Mucosa of stomach (tissue), 1 donor: Measurements from ENCODE around the gene RIF1.
"Not testable (repeated sequence)": the region's sequence is repeated elsewhere in the genome, so short reads cannot be mapped to it uniquely, and the experiment has no call there.

Experiments used
- H3K27me3 ChIP-seq: one replicate; pipeline ENCODE4 v1.7.0; 2013; ENCODE audit warnings: mild to moderate bottlenecking, low read length; ENCODE audit not compliant: control insufficient read depth, insufficient read depth
- H3K36me3 ChIP-seq: one replicate; pipeline ENCODE4 v1.7.0; 2013; ENCODE audit warnings: low read length; ENCODE audit not compliant: control insufficient read depth, insufficient read depth
- H3K4me1 ChIP-seq: one replicate; pipeline ENCODE4 v1.7.0; 2013; ENCODE audit warnings: mild to moderate bottlenecking, low read length; ENCODE audit not compliant: control insufficient read depth, insufficient read depth
- H3K4me3 ChIP-seq: one replicate; pipeline ENCODE4 v1.7.0; 2013; ENCODE audit warnings: low read length
- H3K9ac ChIP-seq: one replicate; pipeline ENCODE4 v1.7.0; 2013; ENCODE audit warnings: mild to moderate bottlenecking, low read length, moderate library complexity
- H3K9me3 ChIP-seq: one replicate; pipeline ENCODE4 v1.7.0; 2013; ENCODE audit warnings: mild to moderate bottlenecking, low read length, moderate library complexity; ENCODE audit not compliant: control insufficient read depth
- donor health status: Pancreatic carcinoma.

RIF1 gene

GRCh38 chr2:151394509-151394908 is 15.2 kb upstream of the RIF1 start:
- no peak overlapping the region for H3K4me3 ChIP-seq
- no peaks in the 10 kb centered on the region for H3K9me3 ChIP-seq
- H3K27me3 ChIP-seq, result no peaks in the 10 kb centered on the region
- H3K36me3 ChIP-seq, result no peaks in the 10 kb centered on the region
- no peak overlapping the region for H3K9ac ChIP-seq
- H3K4me1 ChIP-seq, result no peaks in the 10 kb centered on the region

GRCh38 chr2:151395509-151396374 is 14.0 kb upstream of the RIF1 start:
- H3K4me1 ChIP-seq, result no peaks in the 10 kb centered on the region
- H3K27me3 ChIP-seq, result no peaks in the 10 kb centered on the region
- H3K36me3 ChIP-seq, result no peaks in the 10 kb centered on the region
- H3K9ac ChIP-seq, result no peak overlapping the region
- no peak overlapping the region for H3K4me3 ChIP-seq
- H3K9me3 ChIP-seq, result no peaks in the 10 kb centered on the region

- no peak overlapping the region for H3K4me3 ChIP-seq
- H3K36me3 ChIP-seq, result no peaks in the 10 kb centered on the region
- H3K27me3 ChIP-seq, result no peaks in the 10 kb centered on the region
- no peak overlapping the region for H3K9ac ChIP-seq
- no peaks in the 10 kb centered on the region for H3K4me1 ChIP-seq
- H3K9me3 ChIP-seq, result no peaks in the 10 kb centered on the region
These were observed 9.7 kb upstream of the RIF1 start for GRCh38 chr2:151399981-151400380.

GRCh38 chr2:151401149-151401548 is 8.6 kb upstream of the RIF1 start:
- H3K27me3 ChIP-seq, result no peaks in the 10 kb centered on the region
- H3K9me3 ChIP-seq, result no peaks in the 10 kb centered on the region
- no peaks in the 10 kb centered on the region for H3K4me1 ChIP-seq
- no peak overlapping the region for H3K9ac ChIP-seq
- H3K4me3 ChIP-seq, result no peak overlapping the region
- H3K36me3 ChIP-seq, result no peaks in the 10 kb centered on the region

- H3K36me3 ChIP-seq, result no peaks in the 10 kb centered on the region
- H3K9me3 ChIP-seq, result no peaks in the 10 kb centered on the region
- H3K9ac ChIP-seq, result no peak overlapping the region
- no peak overlapping the region for H3K4me3 ChIP-seq
- no peaks in the 10 kb centered on the region for H3K27me3 ChIP-seq
- H3K4me1 ChIP-seq, result no peaks in the 10 kb centered on the region
These were observed 5.8 kb upstream of the RIF1 start for GRCh38 chr2:151403914-151404313.

- Histone ChIP-seq H3K9ac (no peak overlapping the region), H3K27me3 (no peaks in the 10 kb centered on the region), H3K36me3 (no peaks in the 10 kb centered on the region), H3K4me3 (no peak overlapping the region), H3K4me1 (no peaks in the 10 kb centered on the region), H3K9me3 (no peaks in the 10 kb centered on the region)
These were observed 4.3 kb upstream of the RIF1 start for GRCh38 chr2:151405376-151405775.

GRCh38 chr2:151407281-151407680 is 2.4 kb upstream of the RIF1 start:
- Histone ChIP-seq H3K27me3 (no peaks in the 10 kb centered on the region), H3K4me3 (no peak overlapping the region), H3K4me1 (peaks cover 6% of the 10 kb centered on the region), H3K36me3 (no peaks in the 10 kb centered on the region), H3K9me3 (no peaks in the 10 kb centered on the region), H3K9ac (no peak overlapping the region)

- Histone ChIP-seq H3K27me3 (no peaks in the 10 kb centered on the region), H3K36me3 (no peaks in the 10 kb centered on the region), H3K9ac (no peak overlapping the region), H3K4me3 (no peak overlapping the region), H3K4me1 (peaks cover 6% of the 10 kb centered on the region), H3K9me3 (no peaks in the 10 kb centered on the region)
These were observed 708 bp upstream of the RIF1 start for GRCh38 chr2:151408788-151409600.

- Histone ChIP-seq H3K36me3 (no peaks in the 10 kb centered on the region), H3K27me3 (no peaks in the 10 kb centered on the region), H3K4me3 (peak overlapping the region; percentile 91), H3K9me3 (no peaks in the 10 kb centered on the region), H3K4me1 (peaks cover 6% of the 10 kb centered on the region), H3K9ac (peak overlapping the region; percentile 87)
These were observed 758 bp downstream of the RIF1 start for GRCh38 chr2:151410485-151410834.

- Histone ChIP-seq H3K27me3 (no peaks in the 10 kb centered on the region), H3K36me3 (no peaks in the 10 kb centered on the region), H3K9me3 (no peaks in the 10 kb centered on the region), H3K9ac (no peak overlapping the region), H3K4me1 (no peaks in the 10 kb centered on the region), H3K4me3 (no peak overlapping the region)
These were observed 7.9 kb downstream of the RIF1 start for GRCh38 chr2:151417650-151418049.

- not testable (repeated sequence) for H3K36me3 ChIP-seq, H3K27me3 ChIP-seq, H3K9ac ChIP-seq
These were observed 12.0 kb downstream of the RIF1 start for GRCh38 chr2:151421681-151422080.

GRCh38 chr2:151422917-151423439 is 13.3 kb downstream of the RIF1 start:
- Histone ChIP-seq H3K9ac (no peak overlapping the region), H3K36me3 (no peaks in the 10 kb centered on the region), H3K4me1 (no peaks in the 10 kb centered on the region), H3K27me3 (no peaks in the 10 kb centered on the region), H3K9me3 (no peaks in the 10 kb centered on the region), H3K4me3 (no peak overlapping the region)

More at GRCh38 chr2:151421681-151422080, 12.0 kb downstream of the RIF1 start:
- H3K4me1 ChIP-seq, H3K4me3 ChIP-seq, H3K9me3 ChIP-seq: not testable (repeated sequence)
